Activated B cell treated with CpG ODN at 0.5 μM for 24 hours (primary cell): ENCODE measurements around the gene ZNF275. TPM values are rescaled to one million over a fixed set of nuclear protein-coding genes. Genes with fewer than 3 reads are reported as not detected.

Experiments
- ATAC-seq: fragments of 200-7000 bp; cut with Tn5 transposase; one replicate; pipeline ENCODE4 v1.10.0; 2021; ENCODE audit warnings: low read depth, mild to moderate bottlenecking, moderate library complexity
- CTCF ChIA-PET: fragments of 350-600 bp; sonication (Branson Sonifier 250); formaldehyde crosslinking; loops from one replicate; lab custom pipeline; 2021; ENCODE audit warnings: antibody characterized with exemption; lab: Charles Lee
- POLR2A ChIA-PET: fragments of 350-600 bp; sonication (Branson Sonifier 250); formaldehyde crosslinking; loops from one replicate; lab custom pipeline; 2021; ENCODE audit warnings: antibody characterized with exemption; lab: Charles Lee
- DNase-seq: peaks from one replicate; pipeline ENCODE4 v3.0.0; 2022
- H3K27ac Mint-ChIP-seq: one replicate; pipeline ENCODE4 v1.8.0; 2020; ENCODE audit warnings: mixed read lengths
- H3K27me3 Mint-ChIP-seq: one replicate; pipeline ENCODE4 v1.8.0; 2021; ENCODE audit warnings: mixed read lengths
- H3K36me3 Mint-ChIP-seq: one replicate; pipeline ENCODE4 v1.8.0; 2021; ENCODE audit warnings: low read depth, mixed read lengths
- H3K4me1 Mint-ChIP-seq: one replicate; pipeline ENCODE4 v1.8.0; 2021; ENCODE audit warnings: mixed read lengths
- H3K4me3 Mint-ChIP-seq: one replicate; pipeline ENCODE4 v1.8.0; 2020; ENCODE audit warnings: mild to moderate bottlenecking, mixed read lengths
- H3K9me3 Mint-ChIP-seq: one replicate; pipeline ENCODE4 v1.8.0; 2020; ENCODE audit warnings: mixed read lengths
- CTCF ChIP-seq: fragments of 200-600 bp; IDR thresholded peaks from one replicate; pipeline ENCODE4 v1.8.0; 2022; ENCODE audit warnings: antibody characterized with exemption, mild to moderate bottlenecking
- intact Hi-C: fragments of 100-400 bp; cut with micrococcal nuclease; formaldehyde crosslinking; loops from one replicate; pipeline ENCODE4 v1.15.1; 2024
- total RNA-seq: library from RNA; stranded (reverse); gene quantifications from 2 replicates; pipeline ENCODE4 v1.2.3, GENCODE V29; 2022

Gene ZNF275
- total RNA-seq, 1 donor from 2014 or later, result 22.4 TPM

- ATAC-seq (no peak), DNase-seq (no peak)
- intact Hi-C loops, result no loop called here
- no peak overlapping the region for H3K4me3 Mint-ChIP-seq
- TF ChIP-seq CTCF, result no peak
- CTCF ChIA-PET, result no interaction called here
- H3K27ac Mint-ChIP-seq, result no peak overlapping the region
- no peaks in the 10 kb centered on the region for H3K4me1 Mint-ChIP-seq
- no peaks in the 10 kb centered on the region for H3K27me3 Mint-ChIP-seq
- POLR2A ChIA-PET, result no interaction called here
- no peaks in the 10 kb centered on the region for H3K9me3 Mint-ChIP-seq
- H3K36me3 Mint-ChIP-seq, result no peaks in the 10 kb centered on the region
Measured at GRCh38 chrX:153379508-153379907, 45.6 kb downstream of the ZNF275 start.

GRCh38 chrX:153379971-153380581 is 46.1 kb downstream of the ZNF275 start:
- Mint-ChIP-seq H3K4me1 (no peaks in the 10 kb centered on the region), H3K27me3 (no peaks in the 10 kb centered on the region), H3K36me3 (no peaks in the 10 kb centered on the region), H3K4me3 (no peak overlapping the region), H3K27ac (no peak overlapping the region), H3K9me3 (no peaks in the 10 kb centered on the region)
- ChIA-PET CTCF (no interaction called here), POLR2A (interaction anchor here (0.6 kb wide), 1 partner anchor 654 kb away, joined by 3 read pairs; no protein-coding TSS in a partner anchor)
- no peak for TF ChIP-seq CTCF
- ATAC-seq (no peak), DNase-seq (no peak)
- intact Hi-C loops, result no loop called here

- POLR2A ChIA-PET, result no interaction called here
- CTCF ChIA-PET, result no interaction called here
- Mint-ChIP-seq H3K4me3 (no peak overlapping the region), H3K4me1 (no peaks in the 10 kb centered on the region), H3K27ac (no peak overlapping the region), H3K9me3 (no peaks in the 10 kb centered on the region), H3K36me3 (no peaks in the 10 kb centered on the region), H3K27me3 (no peaks in the 10 kb centered on the region)
- TF ChIP-seq CTCF, result no peak
- intact Hi-C loops, result no loop called here
- DNase-seq (no peak), ATAC-seq (no peak)
Measured at GRCh38 chrX:153380691-153381090, 46.7 kb downstream of the ZNF275 start.

GRCh38 chrX:153381684-153382532 is 48.0 kb downstream of the ZNF275 start:
- H3K4me3 Mint-ChIP-seq, result no peak overlapping the region

More at GRCh38 chrX:153381684-153382532, 48.0 kb downstream of the ZNF275 start:
- Mint-ChIP-seq H3K27ac (no peak overlapping the region), H3K4me1 (no peaks in the 10 kb centered on the region), H3K36me3 (no peaks in the 10 kb centered on the region), H3K27me3 (no peaks in the 10 kb centered on the region), H3K9me3 (no peaks in the 10 kb centered on the region)
- DNase-seq, result no peak
- ATAC-seq, result peak; percentile 45
- intact Hi-C loops, result no loop called here
- POLR2A ChIA-PET, result no interaction called here
- CTCF ChIA-PET, result no interaction called here
- TF ChIP-seq CTCF, result no peak
